WERI-Rb-1 (cell line): ENCODE data around the gene MTMR12.
"Not testable (repeated sequence)": the region's sequence is repeated elsewhere in the genome, so short reads cannot be mapped to it uniquely, and the experiment has no call there.

ENCODE experiments used
- DNase-seq: peaks from one replicate; pipeline ENCODE4 v3.0.0-alpha.2; 2020
- H3K27ac ChIP-seq: fragments of 250-450 bp; sonication (Bioruptor Pico); 2 replicates; pipeline ENCODE4 v1.5.1; 2020; ENCODE audit warnings: mild to moderate bottlenecking, moderate library complexity
- H3K27me3 ChIP-seq: fragments of 250-450 bp; sonication (Bioruptor Pico); 2 replicates; pipeline ENCODE4 v1.5.1; 2021; ENCODE audit warnings: mild to moderate bottlenecking, low read depth, moderate library complexity; ENCODE audit not compliant: insufficient read depth, severe bottlenecking
- H3K36me3 ChIP-seq: fragments of 250-450 bp; sonication (Bioruptor Pico); 2 replicates; pipeline ENCODE4 v1.5.1; 2020; ENCODE audit warnings: mild to moderate bottlenecking, moderate library complexity
- H3K4me3 ChIP-seq: 2 replicates; pipeline ENCODE4 v1.5.1; 2011; ENCODE audit warnings: low read depth, mild to moderate bottlenecking, control low read depth, low read length
- H3K9me3 ChIP-seq: fragments of 250-450 bp; sonication (Bioruptor Pico); 2 replicates; pipeline ENCODE4 v1.5.1; 2021; ENCODE audit warnings: mild to moderate bottlenecking, moderate library complexity; ENCODE audit not compliant: severe bottlenecking
- TF ChIP-seq, protein P1 (sequence below): IDR thresholded peaks from 2 replicates; pipeline ENCODE4 v1.5.1; 2011; ENCODE audit warnings: low read depth, mild to moderate bottlenecking, control low read depth, inconsistent platforms, low read length

MTMR12 gene

DNA sequence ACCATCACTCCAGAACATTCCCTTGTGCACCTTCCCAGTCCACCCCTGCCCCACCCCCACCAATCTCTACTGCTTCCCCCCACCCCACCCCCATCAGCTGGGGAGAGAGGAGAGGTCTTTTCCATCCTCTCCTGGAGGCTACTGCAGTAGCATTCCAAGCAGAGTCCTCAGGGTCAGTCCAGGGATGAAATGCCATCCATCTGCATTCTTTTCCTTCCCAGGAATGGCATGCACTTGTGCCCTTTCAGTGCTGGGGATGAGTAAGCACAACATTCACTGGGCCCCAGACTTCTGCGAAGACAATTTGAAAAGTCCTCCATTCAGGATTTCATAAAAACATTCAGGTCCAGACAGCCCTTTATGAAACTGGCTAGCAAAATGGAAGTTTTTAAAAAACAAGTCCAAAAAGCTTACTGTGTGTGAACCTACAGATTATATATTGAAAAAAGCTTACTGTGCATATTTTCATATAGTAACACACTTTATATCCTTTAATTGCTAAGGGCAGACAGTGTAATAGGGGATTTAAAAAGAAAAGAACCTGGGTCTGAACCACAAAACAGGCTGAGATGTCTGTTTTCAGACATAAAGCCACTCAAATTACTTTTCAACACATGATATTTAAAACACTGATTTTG lies 88.6 kb downstream of the MTMR12 start:
- TF ChIP-seq, protein P1, sequence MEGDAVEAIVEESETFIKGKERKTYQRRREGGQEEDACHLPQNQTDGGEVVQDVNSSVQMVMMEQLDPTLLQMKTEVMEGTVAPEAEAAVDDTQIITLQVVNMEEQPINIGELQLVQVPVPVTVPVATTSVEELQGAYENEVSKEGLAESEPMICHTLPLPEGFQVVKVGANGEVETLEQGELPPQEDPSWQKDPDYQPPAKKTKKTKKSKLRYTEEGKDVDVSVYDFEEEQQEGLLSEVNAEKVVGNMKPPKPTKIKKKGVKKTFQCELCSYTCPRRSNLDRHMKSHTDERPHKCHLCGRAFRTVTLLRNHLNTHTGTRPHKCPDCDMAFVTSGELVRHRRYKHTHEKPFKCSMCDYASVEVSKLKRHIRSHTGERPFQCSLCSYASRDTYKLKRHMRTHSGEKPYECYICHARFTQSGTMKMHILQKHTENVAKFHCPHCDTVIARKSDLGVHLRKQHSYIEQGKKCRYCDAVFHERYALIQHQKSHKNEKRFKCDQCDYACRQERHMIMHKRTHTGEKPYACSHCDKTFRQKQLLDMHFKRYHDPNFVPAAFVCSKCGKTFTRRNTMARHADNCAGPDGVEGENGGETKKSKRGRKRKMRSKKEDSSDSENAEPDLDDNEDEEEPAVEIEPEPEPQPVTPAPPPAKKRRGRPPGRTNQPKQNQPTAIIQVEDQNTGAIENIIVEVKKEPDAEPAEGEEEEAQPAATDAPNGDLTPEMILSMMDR: no peak
- H3K9me3 ChIP-seq: no peaks in the 10 kb centered on the region
- no peak for DNase-seq
- H3K36me3 ChIP-seq: peaks cover 4% of the 10 kb centered on the region; the same call in 1 of the 2 replicates
- no peak overlapping the region for H3K4me3 ChIP-seq
- H3K27me3 ChIP-seq: no peaks in the 10 kb centered on the region
- no peak overlapping the region for H3K27ac ChIP-seq

DNA sequence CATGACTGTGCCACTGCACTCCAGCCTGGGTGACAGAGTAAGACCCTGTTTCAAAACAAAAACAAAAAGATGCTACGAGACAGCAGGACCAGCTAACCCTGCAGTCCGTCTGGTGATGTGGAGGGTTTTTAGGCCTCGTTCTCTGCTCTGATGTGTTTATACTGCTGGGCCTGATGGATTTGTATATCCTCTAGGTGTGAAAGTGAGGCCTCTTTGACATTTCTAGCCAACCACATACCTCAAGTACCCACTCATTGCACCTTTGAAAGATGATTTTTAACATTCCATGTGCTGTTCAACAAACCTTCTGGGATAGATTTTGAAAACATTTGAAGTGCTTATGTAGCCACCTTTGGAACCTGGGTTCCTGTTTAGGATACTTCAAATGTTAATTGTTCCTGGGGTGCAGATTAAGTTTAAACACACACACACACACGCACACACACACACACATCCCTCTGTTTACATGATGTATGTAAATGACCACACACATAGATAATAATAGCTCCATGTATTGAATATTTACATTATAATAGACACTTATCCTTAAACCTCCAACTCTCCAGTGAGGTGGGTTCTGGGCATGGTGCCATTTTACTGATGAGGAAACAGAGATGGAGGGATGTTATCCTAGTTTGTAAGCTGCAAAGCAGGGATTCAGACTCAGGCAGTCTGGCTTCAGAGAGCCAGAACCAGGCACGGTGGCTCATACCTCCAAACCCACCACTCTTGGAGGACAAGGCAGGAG lies 89.8 kb downstream of the MTMR12 start:
- no peaks in the 10 kb centered on the region for H3K36me3 ChIP-seq
- H3K9me3 ChIP-seq: no peaks in the 10 kb centered on the region
- H3K4me3 ChIP-seq: no peak overlapping the region
- no peak overlapping the region for H3K27ac ChIP-seq
- DNase-seq: no peak
- no peaks in the 10 kb centered on the region for H3K27me3 ChIP-seq
- TF ChIP-seq, protein P1: no peak

DNA sequence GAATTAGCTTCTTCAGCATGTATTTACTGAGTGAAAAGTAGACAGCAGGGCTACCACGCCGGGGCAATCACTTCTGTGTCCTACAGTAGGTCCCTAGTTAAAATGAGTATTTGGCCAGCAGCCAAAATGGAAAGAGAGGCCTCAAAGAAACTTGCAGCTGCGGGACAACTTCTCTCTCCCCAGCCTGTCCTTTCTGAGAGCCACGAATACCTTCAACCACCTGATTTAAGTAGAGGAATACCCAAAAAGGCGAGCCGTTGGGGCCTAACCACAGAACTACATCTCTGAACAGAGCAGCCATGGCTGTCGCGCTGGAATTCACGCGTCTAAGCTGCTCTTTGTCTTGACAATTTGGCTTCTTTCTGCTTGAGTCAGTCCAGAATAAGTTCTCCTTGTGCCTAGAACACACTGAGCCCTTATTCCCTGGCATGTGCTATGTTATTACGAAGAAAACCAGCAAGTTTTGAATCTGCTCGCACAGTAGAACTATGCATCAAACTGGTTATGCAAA lies 94.8 kb downstream of the MTMR12 start:
- no peak for DNase-seq
- H3K27me3 ChIP-seq: no peaks in the 10 kb centered on the region
- no peaks in the 10 kb centered on the region for H3K36me3 ChIP-seq
- no peak overlapping the region for H3K4me3 ChIP-seq
- no peaks in the 10 kb centered on the region for H3K9me3 ChIP-seq
- TF ChIP-seq, protein P1: no peak
- no peak overlapping the region for H3K27ac ChIP-seq

DNA sequence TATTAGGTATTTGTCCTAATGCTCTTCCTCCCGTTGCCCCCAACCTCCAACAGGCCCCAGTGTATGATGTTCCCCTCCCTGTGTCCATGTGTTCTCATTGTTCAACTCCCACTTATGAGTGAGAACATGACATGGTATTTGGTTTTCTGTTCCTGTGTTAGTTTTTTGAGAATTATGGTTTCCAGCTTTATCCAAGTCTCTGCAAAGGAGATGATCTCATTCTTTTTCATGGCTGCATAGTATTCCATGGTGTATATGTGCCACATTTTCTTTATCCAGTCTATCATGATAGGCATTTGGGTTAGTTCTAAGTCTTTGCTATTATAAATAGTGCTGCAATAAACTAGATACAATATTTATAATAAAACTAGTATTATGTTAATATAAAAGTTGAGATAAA lies 98.4 kb downstream of the MTMR12 start:
- not testable (repeated sequence) for H3K27me3 ChIP-seq, H3K4me3 ChIP-seq, H3K36me3 ChIP-seq, H3K9me3 ChIP-seq, H3K27ac ChIP-seq, DNase-seq

DNA sequence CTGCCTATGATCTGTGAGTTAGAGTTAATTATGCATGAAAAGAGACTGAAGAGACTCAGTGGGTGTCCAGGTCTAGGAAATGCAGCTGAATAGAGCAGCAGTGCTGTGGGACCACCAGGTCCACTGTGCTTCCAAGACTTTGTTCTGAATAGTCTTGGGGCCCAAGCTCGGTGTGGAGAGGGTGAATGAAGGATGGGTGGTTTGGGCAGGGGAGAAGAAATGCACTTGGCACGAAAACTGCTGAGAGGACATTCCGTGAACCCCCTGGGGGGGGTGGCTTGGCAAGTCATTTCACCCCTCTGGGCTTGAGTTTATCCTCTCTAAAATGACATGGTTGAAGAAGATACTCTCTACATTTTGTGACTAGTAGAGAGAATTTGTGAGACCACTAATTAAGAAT lies 102.6 kb downstream of the MTMR12 start:
- Histone ChIP-seq H3K36me3 (no peaks in the 10 kb centered on the region), H3K27ac (no peak overlapping the region)
- no peak for DNase-seq

DNA sequence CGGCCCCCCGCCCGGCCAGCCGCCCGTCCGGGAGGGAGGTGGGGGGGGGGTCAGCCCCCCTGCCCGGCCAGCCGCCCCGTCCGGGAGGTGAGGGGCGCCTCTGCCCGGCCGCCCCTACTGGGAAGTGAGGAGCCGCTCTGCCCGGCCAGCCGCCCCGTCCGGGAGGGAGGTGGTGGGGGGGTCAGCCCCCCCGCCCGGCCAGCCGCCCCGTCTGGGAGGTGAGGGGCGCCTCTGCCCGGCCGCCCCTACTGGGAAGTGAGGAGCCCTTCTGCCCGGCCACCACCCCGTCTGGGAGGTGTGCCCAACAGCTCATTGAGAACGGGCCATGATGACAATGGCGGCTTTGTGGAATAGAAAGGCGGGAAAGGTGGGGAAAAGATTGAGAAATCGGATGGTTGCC lies 103.9 kb downstream of the MTMR12 start:
- not testable (repeated sequence) for DNase-seq, H3K27ac ChIP-seq, H3K4me3 ChIP-seq, H3K36me3 ChIP-seq, H3K9me3 ChIP-seq, H3K27me3 ChIP-seq

More for the DNA sequence above, 102.6 kb downstream of the MTMR12 start:
- no peak overlapping the region for H3K4me3 ChIP-seq
- TF ChIP-seq, protein P1: no peak
- H3K27me3 ChIP-seq: no peaks in the 10 kb centered on the region
- peaks cover 3% of the 10 kb centered on the region for H3K9me3 ChIP-seq
